Astrocyte (in vitro differentiated cells and primary cell): ENCODE results near the gene TSPEAR.

Experiments used
- CTCF ChIP-seq: IDR thresholded peaks from 2 replicates; pipeline ENCODE4 v1.5.1; 2011; ENCODE audit warnings: low read depth, mild to moderate bottlenecking, inconsistent platforms, low read length, moderate library complexity; ENCODE audit not compliant: insufficient read depth
- EZH2 ChIP-seq: IDR thresholded peaks from 2 replicates; pipeline ENCODE4 v1.6.1; 2012; ENCODE audit warnings: mild to moderate bottlenecking, low read length, inconsistent platforms; ENCODE audit not compliant: insufficient read depth

- TF ChIP-seq CTCF (no peak), EZH2 (no peak)
Measured at GRCh38 chr21:44513389-44514217, 197.8 kb downstream of the TSPEAR start.
